HG03097 (cell line): ENCODE measurements around the gene CORT.
"Not testable (repeated sequence)": the region's sequence is repeated elsewhere in the genome, so short reads cannot be mapped to it uniquely, and the experiment has no call there.

ENCODE experiments used
- ATAC-seq: cut with Tn5 transposase; IDR thresholded peaks from one replicate; pipeline ENCODE4 v1.9.1; 2021; ENCODE audit not compliant: unreplicated experiment, low FRiP score

The CORT gene, protein sequence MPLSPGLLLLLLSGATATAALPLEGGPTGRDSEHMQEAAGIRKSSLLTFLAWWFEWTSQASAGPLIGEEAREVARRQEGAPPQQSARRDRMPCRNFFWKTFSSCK

GRCh38 chr1:10449751-10450150, at the start of gene CORT:
CORT (plus strand) TSS chr1:10450031; CDS start chr1:10450224, 193 bp downstream.
- ATAC-seq, result no peak

DNA sequence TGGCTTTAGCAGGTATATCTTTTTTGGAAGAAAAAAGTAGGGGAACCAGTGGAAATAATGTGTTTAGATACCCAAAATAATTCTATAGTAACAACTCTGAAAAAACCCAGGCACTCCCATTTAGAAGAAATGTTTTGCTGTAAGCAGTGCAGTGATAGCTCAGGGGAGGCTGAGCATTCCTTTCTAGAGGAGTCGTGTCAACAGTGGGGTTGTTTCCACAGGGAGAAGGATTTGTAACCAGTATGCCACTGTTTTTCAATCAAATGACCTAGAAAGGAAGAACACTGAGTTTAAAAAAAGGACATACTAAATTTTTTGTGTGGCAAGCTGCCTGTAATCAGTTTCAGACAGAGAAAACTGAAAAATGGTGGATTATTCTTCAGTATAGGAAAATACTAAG, 48.5 kb upstream of the CORT start:
- no peak for ATAC-seq

DNA sequence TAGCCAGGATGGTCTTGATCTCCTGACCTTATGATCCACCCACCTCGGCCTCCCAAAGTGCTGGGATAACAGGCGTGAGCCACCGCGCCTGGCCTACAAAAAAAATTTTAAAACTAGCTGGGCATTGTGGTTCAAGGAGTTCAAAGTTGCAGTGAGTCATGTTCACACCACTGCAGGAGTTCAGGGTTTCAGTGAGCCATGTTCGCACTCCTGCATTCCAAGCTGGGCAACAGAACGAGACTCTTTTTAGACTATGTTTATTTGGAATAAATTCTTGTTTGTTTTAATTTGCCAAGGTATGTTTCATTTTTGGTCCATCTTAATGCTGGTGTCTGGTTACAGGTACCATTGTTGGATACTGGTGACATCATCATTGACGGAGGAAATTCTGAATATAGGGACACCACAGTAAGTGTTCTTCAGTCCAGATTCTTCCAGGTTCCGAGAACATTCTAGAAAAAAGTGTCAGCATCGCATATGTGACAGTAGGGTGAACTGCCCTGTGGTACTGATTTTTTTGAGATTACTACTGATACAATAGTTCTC, 47.0 kb upstream of the CORT start:
- ATAC-seq, result no peak

DNA sequence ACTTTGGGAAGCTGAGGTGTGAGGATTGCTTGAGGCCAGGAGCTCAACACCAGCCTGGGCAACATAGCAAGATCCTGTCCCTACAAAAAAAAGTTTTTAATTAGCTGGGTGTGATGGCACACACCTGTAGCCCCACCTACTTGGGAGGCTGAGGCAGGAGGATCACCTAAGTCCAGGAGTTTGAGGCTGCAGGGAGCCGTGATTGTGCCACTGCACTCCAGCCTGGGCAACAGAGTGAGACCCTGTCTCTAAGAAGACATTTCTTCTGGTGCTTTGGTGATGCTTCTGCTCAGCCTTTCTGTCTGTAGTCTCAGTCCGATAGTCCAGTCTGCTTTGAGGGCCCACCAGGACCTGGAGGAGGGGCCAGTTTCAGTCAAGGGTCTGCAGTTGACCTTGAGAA, 42.6 kb upstream of the CORT start:
- ATAC-seq, result no peak

DNA sequence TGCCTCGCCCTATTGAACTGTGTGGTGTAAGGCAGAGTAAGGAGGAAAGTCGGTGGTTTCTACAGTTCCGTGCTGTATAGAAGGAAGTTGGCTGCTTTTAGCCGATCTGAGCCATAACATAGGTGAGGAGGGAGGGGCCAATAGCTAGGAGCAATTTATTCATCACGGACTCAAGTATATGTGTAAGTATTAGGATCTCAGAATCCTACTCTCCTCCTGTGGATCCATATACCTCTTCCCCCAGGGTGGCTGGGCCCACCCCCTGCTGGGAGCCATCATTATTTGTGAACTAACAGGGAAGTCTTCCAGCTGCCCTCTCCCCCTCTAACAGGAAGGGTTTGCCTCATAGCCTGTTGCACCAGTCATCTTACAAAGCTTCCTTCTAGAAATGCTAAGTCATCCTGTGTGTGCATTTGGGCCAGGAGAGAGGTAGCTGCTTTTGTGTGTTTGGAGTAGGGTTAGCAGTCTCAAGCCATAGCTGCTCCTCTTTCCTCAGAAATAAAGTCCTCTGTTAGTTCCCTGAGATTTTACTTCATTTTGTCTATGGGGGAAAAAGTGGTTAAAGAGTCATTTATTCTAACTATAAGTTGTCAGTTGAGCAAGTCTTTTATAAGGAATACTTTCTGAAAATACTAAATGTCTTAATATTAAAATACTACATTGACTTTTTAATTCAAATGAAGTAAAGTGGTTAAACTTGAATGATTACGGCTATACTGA, 34.5 kb upstream of the CORT start:
- no peak for ATAC-seq

DNA sequence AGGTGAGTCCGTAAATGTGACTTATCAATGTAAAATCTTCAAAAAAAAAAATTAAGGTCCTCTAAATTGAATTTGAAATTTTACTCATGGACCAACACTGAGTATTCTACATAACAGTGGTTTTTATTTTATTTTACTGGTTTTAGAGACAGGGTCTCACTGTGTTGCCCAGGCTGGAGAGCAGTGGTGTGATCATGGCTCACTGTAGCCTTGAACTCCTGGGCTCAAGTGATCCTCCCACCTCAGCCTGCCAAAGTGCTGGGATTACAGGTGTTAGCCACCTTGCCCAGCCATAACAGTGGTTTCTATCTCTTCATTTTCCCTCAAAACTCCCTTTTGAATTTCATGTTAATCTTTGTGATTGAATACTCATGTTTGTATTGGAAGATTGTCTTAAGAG, 33.9 kb upstream of the CORT start:
- not testable (repeated sequence) for ATAC-seq

DNA sequence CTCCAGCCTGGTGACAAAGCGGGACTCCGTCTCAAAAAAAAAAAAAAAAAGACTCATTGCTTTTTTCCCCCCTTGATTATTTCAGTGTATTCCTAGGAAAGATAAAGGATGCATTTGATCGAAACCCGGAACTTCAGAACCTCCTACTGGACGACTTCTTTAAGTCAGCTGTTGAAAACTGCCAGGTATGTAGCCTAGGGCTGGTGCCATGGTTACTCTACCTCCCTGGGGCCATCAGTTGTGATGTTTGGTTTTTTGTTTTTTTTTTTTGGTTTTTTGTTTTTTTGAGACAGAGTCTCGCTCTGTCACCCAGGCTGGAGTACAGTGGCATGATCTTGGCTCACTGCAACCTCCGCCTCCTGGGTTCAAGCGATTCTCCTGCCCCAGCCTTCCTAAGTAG, 31.1 kb upstream of the CORT start:
- ATAC-seq, result not testable (repeated sequence)

DNA sequence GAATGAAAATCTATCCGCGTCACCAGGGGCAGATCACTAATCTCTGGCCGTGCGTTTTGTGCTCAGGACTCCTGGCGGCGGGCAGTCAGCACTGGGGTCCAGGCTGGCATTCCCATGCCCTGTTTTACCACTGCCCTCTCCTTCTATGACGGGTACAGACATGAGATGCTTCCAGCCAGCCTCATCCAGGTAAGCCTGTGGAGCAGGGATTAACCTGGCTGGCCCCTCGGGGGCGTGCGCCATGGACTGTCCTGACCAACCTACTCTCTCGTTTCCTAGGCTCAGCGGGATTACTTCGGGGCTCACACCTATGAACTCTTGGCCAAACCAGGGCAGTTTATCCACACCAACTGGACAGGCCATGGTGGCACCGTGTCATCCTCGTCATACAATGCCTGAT, 30.5 kb upstream of the CORT start:
- no peak for ATAC-seq

DNA sequence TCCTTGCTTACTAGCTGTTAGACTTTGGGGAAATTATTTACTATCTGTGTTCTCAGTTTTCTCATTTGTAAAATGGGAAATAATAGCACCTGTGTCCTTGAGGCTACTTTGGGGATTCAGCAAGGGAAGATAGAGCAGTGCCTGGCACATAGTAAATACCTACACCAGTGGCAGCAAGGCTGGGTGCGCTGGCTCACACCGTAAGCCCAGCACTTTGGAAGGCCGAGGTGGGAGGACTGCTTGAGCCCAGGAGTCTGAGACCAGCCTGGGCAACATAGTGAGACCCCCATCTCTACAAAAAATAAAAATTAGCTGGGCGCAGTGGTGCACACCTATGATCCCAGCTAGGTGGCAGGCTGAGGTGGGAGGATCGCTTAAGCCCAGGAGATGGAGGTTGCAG, 28.2 kb upstream of the CORT start:
- no peak for ATAC-seq

- no peak for ATAC-seq
Observed at GRCh38 chr1:10424034-10424433, 25.8 kb upstream of the CORT start.

- ATAC-seq, result no peak
Observed at GRCh38 chr1:10424651-10425050, 25.2 kb upstream of the CORT start.

- not testable (repeated sequence) for ATAC-seq
Observed at GRCh38 chr1:10425826-10426534, 23.9 kb upstream of the CORT start.

- not testable (repeated sequence) for ATAC-seq
Observed at GRCh38 chr1:10426535-10426848, 23.3 kb upstream of the CORT start.

GRCh38 chr1:10428984-10429383, 20.8 kb upstream of the CORT start:
- ATAC-seq, result no peak

DNA sequence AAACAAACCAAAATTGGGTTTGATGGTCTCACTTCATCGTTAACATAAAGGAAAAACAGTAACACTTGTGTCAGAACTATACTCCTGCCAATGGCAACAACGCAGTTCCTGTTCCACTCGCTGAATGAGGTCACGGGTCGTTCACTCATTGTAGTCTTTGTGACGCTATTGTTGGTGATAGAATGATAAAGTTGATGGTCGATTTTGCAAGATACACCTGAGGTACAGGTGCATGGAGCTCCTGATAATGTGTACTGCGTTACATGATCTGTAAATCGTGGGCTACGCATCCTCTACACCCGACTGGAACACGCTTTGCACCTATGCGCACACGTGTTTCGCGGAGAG, 20.0 kb upstream of the CORT start:
- ATAC-seq, result peak; percentile 21

DNA sequence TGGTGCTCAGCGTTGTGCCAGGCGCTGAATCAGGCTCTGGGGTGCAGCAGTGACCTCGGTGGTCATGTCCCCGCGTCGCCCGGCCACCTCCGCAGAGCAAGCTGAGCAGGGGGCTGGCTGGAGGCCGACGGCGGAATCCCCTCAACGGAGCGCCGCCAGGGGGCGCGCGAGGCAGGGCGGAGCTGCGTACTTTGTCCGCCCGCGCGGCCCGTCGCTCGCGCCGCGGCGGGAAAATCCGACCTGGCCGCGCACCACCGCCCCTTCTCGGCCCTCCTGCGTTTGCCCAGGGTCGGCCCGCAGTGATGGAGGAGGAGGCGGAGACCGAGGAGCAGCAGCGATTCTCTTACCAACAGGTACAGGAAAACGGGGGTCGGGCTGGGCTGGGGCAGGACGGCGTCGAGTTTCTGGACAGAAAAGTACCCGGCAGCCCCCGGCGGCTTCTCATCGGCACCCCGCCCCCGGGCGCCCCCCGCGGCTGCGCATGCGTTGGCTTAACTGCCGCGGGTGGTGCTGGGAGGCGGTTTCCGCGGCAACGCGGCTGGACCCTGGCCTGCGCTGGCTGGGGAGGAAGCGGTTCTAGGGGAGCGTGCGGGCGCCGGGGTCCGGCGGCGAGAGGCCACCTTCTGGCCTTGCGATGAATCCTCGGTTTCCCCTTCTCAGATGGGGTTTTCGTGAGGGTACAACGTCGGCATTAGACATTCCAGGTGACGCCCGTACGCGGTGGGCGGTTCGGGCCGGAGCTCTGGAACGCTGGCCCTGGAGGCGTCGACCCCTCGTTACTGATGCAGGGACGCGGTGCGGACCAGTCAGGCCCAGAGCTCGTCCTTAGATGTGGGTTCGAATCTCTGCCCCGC, 19.4 kb upstream of the CORT start, which contains the start of gene CENPS:
Gene CENPS (plus strand): TSS at position 218 of the 854 bp plus-strand sequence. CDS start 85 bp downstream, at position 303.
- peak; percentile 74 for ATAC-seq

DNA sequence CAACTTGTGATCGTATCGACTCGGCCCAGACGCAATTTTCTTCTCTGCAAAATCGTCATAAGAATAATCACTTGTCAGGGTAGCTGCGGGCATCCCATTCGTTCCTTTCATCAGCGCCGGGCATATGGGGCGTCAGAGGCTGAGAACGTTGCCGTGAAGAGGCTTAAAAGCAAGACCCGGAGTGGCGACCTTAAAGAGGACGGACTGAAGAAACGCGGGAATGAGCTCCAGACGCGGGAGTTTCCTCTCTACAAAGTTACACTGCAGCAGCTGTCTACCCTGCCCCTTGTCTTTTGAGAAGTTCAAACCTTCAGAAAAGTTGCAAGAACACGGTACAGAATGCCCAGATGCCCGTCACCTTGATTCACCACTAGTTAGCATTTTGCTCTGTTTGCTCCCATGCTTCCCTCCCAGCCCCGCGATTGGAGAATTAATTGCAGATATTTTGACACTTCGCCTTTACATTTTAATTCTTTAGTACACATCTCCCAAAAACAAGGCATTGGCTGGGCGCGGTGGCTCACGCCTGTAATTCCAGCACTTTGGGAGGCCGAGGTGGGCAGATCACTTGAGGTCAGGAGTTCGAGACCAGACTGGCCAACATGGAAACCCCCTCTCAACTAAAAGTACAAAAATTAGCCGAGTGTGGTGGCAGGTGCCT, 18.6 kb upstream of the CORT start:
- no peak for ATAC-seq

DNA sequence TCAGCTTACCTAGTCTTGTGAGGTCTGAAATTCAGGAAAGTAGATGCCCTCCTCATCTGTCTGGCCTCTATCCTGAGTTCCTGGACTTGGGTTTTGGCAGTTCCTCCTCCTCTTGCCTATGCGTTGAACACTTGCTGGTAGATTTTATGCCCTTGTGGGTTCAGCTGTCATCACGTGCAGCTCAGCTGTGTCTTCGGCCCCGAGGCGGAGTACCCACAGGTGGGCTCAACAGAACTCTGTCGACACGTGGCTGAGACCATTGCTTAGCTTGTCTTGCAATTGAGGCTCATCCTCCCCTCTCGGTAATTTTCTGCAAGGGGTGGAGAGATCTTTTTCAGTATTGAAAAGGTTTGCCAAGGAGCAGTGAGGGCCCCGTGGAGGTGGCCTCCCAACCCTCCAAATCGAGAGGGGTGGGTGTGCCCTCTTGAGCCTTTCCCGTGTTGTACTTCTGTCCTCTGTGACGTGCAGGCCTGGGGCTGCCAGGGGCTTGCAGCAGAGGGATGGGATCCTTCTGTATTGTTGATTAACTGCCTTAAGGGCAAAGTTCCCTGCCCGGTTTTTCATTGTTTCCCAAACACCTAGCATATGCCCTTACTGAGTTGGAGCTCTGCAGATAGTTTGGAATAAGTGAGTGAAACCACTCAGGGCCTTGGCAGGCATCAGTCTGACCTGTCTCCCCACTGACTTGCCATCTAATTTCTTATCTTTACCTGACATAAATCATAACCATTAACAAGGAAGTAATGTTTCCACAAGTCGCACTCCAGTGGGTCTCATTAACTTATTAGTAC, 16.7 kb upstream of the CORT start:
- no peak for ATAC-seq

GRCh38 chr1:10433790-10434189, 16.0 kb upstream of the CORT start:
- ATAC-seq, result no peak

DNA sequence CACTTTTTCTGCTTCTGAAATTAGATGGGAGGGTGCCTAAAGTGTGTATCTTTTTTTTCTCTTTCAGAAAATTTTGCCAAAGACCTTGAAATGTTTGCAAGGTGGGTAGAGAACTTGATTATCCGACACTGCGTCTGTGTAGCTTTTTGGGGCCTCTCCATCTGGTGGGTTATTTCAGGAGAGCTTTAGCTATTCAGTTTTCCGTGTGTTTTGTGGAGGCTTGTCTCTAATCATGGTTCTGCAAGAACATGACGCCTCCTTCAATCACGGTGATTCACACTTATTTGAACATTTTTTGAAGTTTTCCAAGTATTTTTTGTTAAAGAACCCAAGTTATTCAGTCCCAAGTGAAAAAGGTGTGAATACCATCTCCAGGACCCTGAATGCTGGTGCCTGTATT, 15.2 kb upstream of the CORT start:
- no peak for ATAC-seq
